Midbrain (tissue), 1 donor: ENCODE results near the gene GPS1.

Experiments used
- DNase-seq: peaks from one replicate; lab custom pipeline; 2025; lab: John Stamatoyannopoulos, UW

Gene GPS1

GRCh38 chr17:82079001-82079677 is 27.4 kb downstream of the GPS1 start:
- no peak for DNase-seq

- no peak for DNase-seq
Observed at GRCh38 chr17:82080048-82080788, 28.5 kb downstream of the GPS1 start.

GRCh38 chr17:82080789-82081464 is 29.2 kb downstream of the GPS1 start:
- DNase-seq = no peak

GRCh38 chr17:82081546-82081945 is 29.8 kb downstream of the GPS1 start:
- no peak for DNase-seq

- DNase-seq = no peak
Observed at GRCh38 chr17:82081966-82082365, 30.3 kb downstream of the GPS1 start.

- no peak for DNase-seq
Observed at GRCh38 chr17:82082456-82082855, 30.8 kb downstream of the GPS1 start.

GRCh38 chr17:82083009-82083408 is 31.3 kb downstream of the GPS1 start:
- no peak for DNase-seq

GRCh38 chr17:82083533-82084359 is 32.0 kb downstream of the GPS1 start:
- DNase-seq = no peak

- no peak for DNase-seq
Observed at GRCh38 chr17:82084373-82085030, 32.8 kb downstream of the GPS1 start.

GRCh38 chr17:82085031-82085861 is 33.5 kb downstream of the GPS1 start:
- no peak for DNase-seq

- no peak for DNase-seq
Observed at GRCh38 chr17:82085931-82086764, 34.5 kb downstream of the GPS1 start.

GRCh38 chr17:82086941-82087906 is 35.5 kb downstream of the GPS1 start:
- no peak for DNase-seq

- no peak for DNase-seq
Observed at GRCh38 chr17:82087961-82088837, 36.5 kb downstream of the GPS1 start.

- no peak for DNase-seq
Observed at GRCh38 chr17:82088838-82089722, 37.4 kb downstream of the GPS1 start.

- no peak for DNase-seq
Observed at GRCh38 chr17:82089723-82090548, 38.2 kb downstream of the GPS1 start.
